ENCODE results near the gene DOCK1.

The DOCK1 gene

GRCh38 chr10:126950401-126951105 lies 45.3 kb downstream of the DOCK1 start:
- no peak for DNase-seq

GRCh38 chr10:126953886-126954285 lies 48.7 kb downstream of the DOCK1 start:
- DNase-seq: no peak

GRCh38 chr10:126955396-126955795 lies 50.2 kb downstream of the DOCK1 start:
- no peak for DNase-seq

GRCh38 chr10:126955934-126956711 lies 50.9 kb downstream of the DOCK1 start:
- no peak for DNase-seq

GRCh38 chr10:126956712-126957108 lies 51.5 kb downstream of the DOCK1 start:
- no peak for DNase-seq

GRCh38 chr10:126957111-126957510 lies 51.9 kb downstream of the DOCK1 start:
- no peak for DNase-seq

- no peak for DNase-seq
These were observed 54.2 kb downstream of the DOCK1 start for GRCh38 chr10:126959431-126959830.

GRCh38 chr10:126959906-126960685 lies 54.9 kb downstream of the DOCK1 start:
- DNase-seq: no peak

- DNase-seq: no peak
These were observed 58.1 kb downstream of the DOCK1 start for GRCh38 chr10:126963354-126963753.

- no peak for DNase-seq
These were observed 59.0 kb downstream of the DOCK1 start for GRCh38 chr10:126964190-126964589.

- no peak for DNase-seq
These were observed 61.7 kb downstream of the DOCK1 start for GRCh38 chr10:126966938-126967337.

- no peak for DNase-seq
These were observed 64.1 kb downstream of the DOCK1 start for GRCh38 chr10:126969310-126969709.

GRCh38 chr10:126972635-126973414 lies 67.6 kb downstream of the DOCK1 start:
- peak; percentile 61 for DNase-seq

- DNase-seq: no peak
These were observed 70.0 kb downstream of the DOCK1 start for GRCh38 chr10:126975221-126975620.

GRCh38 chr10:126977216-126977615 lies 72.0 kb downstream of the DOCK1 start:
- DNase-seq: no peak

GRCh38 chr10:126979311-126979710 lies 74.1 kb downstream of the DOCK1 start:
- no peak for DNase-seq

GRCh38 chr10:126993208-126993607 lies 88.0 kb downstream of the DOCK1 start:
- DNase-seq: no peak

- DNase-seq: no peak
These were observed 92.8 kb downstream of the DOCK1 start for GRCh38 chr10:126997801-126998590.

GRCh38 chr10:127000598-127000997 lies 95.4 kb downstream of the DOCK1 start:
- no peak for DNase-seq

- DNase-seq: no peak
These were observed 97.9 kb downstream of the DOCK1 start for GRCh38 chr10:127003032-127003685.

- no peak for DNase-seq
These were observed 101.2 kb downstream of the DOCK1 start for GRCh38 chr10:127006453-127006852.

All from right kidney (tissue), 1 donor.